ENCODE measurements around the gene ADAMTSL3. TPM values are rescaled to one million over a fixed set of nuclear protein-coding genes. Genes with fewer than 3 reads are reported as not detected.

ADAMTSL3 gene
- total RNA-seq, 2 donors from 2014 or later = 12.2 to 21.2 TPM

DNA sequence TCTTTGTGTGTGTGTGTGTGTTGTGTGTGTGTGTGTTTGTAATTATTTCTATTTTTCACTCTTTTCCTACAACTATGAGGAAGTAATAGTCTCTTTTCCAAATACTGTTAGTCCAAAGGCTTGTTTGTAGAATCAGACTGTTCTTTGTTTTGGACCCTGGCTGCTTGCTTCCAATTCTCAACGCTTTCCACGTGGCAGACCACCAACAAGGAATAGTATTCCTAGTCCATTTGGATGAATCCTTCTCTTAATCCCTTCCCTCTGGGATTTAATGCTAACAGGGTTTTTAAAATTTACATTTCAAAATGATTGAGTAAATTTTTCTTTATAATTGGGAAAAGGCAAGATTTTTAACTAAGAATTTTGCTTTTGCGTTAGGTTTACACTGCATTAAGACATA, 62.7 kb downstream of the ADAMTSL3 start:
- H3K36me3 ChIP-seq = no peaks in the 10 kb centered on the region
- no peaks in the 10 kb centered on the region for H3K27me3 ChIP-seq
- no peaks in the 10 kb centered on the region for H3K4me1 ChIP-seq
- H3K27ac ChIP-seq = no peak overlapping the region
- no peaks in the 10 kb centered on the region for H3K9me3 ChIP-seq
- TF ChIP-seq, protein P1, sequence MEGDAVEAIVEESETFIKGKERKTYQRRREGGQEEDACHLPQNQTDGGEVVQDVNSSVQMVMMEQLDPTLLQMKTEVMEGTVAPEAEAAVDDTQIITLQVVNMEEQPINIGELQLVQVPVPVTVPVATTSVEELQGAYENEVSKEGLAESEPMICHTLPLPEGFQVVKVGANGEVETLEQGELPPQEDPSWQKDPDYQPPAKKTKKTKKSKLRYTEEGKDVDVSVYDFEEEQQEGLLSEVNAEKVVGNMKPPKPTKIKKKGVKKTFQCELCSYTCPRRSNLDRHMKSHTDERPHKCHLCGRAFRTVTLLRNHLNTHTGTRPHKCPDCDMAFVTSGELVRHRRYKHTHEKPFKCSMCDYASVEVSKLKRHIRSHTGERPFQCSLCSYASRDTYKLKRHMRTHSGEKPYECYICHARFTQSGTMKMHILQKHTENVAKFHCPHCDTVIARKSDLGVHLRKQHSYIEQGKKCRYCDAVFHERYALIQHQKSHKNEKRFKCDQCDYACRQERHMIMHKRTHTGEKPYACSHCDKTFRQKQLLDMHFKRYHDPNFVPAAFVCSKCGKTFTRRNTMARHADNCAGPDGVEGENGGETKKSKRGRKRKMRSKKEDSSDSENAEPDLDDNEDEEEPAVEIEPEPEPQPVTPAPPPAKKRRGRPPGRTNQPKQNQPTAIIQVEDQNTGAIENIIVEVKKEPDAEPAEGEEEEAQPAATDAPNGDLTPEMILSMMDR (IDR thresholded peaks at IDR 0.05) = no peak
- DNase-seq (ENCODE audit: low spot score) = no peak
- H3K4me3 ChIP-seq = no peak overlapping the region

DNA sequence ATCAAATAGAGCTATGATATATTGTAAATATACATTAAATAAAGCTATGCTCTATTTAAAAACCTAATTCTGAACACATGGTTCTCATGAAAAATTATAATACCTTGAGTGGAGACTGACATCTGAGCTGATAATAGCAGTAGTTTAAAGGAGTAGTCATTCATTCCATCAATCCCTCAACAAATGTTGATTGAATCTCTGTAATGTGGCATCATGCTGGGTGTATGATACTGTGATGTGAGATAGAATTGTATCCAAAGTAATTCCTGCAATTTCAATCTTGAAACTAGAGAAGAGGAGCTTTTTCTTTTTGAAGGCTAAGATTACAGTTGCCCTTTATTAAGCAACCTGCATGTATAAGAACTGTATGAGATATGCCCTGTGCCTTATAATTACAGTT, 63.1 kb downstream of the ADAMTSL3 start:
- Histone ChIP-seq H3K4me3 (no peak overlapping the region), H3K27ac (no peak overlapping the region), H3K9me3 (no peaks in the 10 kb centered on the region), H3K4me1 (no peaks in the 10 kb centered on the region), H3K36me3 (no peaks in the 10 kb centered on the region), H3K27me3 (no peaks in the 10 kb centered on the region)
- DNase-seq (ENCODE audit: low spot score) = no peak
- TF ChIP-seq, protein P1 (IDR thresholded peaks at IDR 0.05) = no peak

DNA sequence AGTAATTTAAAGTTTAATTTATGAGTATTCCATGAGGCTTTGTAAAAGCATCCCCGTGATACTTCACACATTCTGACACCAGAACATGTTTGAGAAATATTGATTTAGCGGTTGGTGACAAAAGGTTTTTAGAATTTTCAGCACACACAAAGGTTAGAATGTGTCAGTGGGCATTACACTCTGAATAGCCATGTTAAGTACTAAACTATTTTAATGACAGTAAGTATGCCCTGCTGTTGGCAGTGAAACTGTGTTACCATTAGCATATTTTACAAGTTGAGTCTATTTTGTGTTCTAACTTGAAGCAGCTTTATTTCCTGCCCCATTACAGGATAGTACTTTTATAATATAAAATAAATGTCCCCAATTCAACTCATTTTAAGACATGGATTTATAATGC, 66.5 kb downstream of the ADAMTSL3 start:
- H3K27me3 ChIP-seq = no peaks in the 10 kb centered on the region
- TF ChIP-seq, protein P1 (IDR thresholded peaks at IDR 0.05) = no peak
- no peak overlapping the region for H3K4me3 ChIP-seq
- DNase-seq (ENCODE audit: low spot score) = no peak
- no peaks in the 10 kb centered on the region for H3K36me3 ChIP-seq
- H3K27ac ChIP-seq = no peak overlapping the region
- H3K4me1 ChIP-seq = peaks cover 0 to 5% of the 10 kb centered on the region in 2 donors
- H3K9me3 ChIP-seq = no peaks in the 10 kb centered on the region

DNA sequence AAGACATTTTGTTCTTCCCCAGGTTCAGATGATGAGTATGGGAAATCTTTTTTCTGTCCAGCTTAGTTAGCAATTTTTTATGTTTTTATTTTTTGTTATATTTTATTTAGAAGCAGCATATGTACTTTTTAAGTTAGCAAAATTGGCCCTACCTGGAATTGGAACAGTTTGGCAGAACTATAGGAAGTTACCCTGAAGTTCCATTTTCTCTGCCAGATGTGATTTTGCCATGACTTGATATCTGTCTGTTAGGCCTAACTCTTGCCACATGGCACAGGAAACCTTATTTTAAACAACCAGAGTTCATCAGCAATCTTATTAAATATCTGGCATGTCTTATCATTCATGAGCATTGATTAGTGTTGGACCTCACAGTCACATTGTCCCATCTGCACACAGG, 67.1 kb downstream of the ADAMTSL3 start:
- no peaks in the 10 kb centered on the region for H3K27me3 ChIP-seq
- H3K36me3 ChIP-seq = no peaks in the 10 kb centered on the region
- peaks cover 0 to 5% of the 10 kb centered on the region in 2 donors for H3K4me1 ChIP-seq
- no peak overlapping the region for H3K4me3 ChIP-seq
- TF ChIP-seq, protein P1 (IDR thresholded peaks at IDR 0.05) = no peak
- DNase-seq (ENCODE audit: low spot score) = no peak
- no peak overlapping the region for H3K27ac ChIP-seq
- H3K9me3 ChIP-seq = no peaks in the 10 kb centered on the region

DNA sequence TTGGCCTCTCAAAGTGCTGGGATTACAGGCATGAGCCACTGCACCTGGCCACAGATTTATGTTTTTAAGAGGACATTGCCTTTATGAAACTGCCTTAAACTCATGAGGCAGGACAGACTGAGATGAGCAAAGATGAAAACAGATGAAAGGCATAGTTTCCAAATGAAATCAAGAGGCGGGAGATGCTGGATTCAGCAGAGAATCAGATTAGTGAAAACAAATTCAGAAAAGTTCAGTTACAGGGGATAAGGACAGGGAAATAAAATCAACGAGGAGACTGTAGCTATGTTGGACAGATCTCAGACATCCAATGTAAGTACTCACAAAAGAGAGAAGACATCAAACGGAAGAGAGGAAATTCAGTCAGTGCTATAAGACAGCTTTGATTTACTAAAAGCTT, 68.1 kb downstream of the ADAMTSL3 start:
- no peaks in the 10 kb centered on the region for H3K9me3 ChIP-seq
- no peak overlapping the region for H3K27ac ChIP-seq
- H3K4me3 ChIP-seq = no peak overlapping the region
- H3K36me3 ChIP-seq = no peaks in the 10 kb centered on the region
- peaks cover 0 to 5% of the 10 kb centered on the region in 2 donors for H3K4me1 ChIP-seq
- TF ChIP-seq, protein P1 (IDR thresholded peaks at IDR 0.05) = no peak
- H3K27me3 ChIP-seq = no peaks in the 10 kb centered on the region
- DNase-seq (ENCODE audit: low spot score) = no peak

DNA sequence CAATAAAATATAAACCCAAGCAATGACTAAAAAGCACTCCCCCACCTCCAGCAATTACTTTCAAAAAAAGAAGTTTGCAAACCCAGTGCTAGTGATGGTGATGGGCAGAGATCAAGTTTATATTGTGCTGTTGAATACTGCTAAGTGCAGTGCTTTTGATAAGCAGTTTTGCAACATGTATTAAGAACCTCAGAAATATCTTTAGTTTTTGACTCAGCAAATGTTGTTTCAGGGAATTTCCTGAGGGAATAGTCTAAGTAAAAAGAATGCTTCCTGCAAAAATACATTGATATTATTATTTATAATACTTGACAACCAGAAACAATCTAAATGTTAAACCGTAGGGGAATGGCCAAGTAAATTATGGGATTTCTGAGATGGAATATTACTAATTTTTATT, 69.3 kb downstream of the ADAMTSL3 start:
- no peaks in the 10 kb centered on the region for H3K36me3 ChIP-seq
- H3K4me1 ChIP-seq = peaks cover 0 to 5% of the 10 kb centered on the region in 2 donors
- no peak overlapping the region for H3K27ac ChIP-seq
- no peak for DNase-seq (ENCODE audit: low spot score)
- TF ChIP-seq, protein P1 (IDR thresholded peaks at IDR 0.05) = no peak
- no peak overlapping the region for H3K4me3 ChIP-seq
- no peaks in the 10 kb centered on the region for H3K9me3 ChIP-seq
- H3K27me3 ChIP-seq = no peaks in the 10 kb centered on the region

Data from right atrium auricular region (tissue), 2 donors.